Activated T-helper 2 cell treated with anti-CD3 and anti-CD28 coated beads, Interferon-gamma antibody, Interleukin-2, Interleukin-4, amounts not matched to agents 10 μg/mL and 5 μg/mL and 100 μg/mL, durations not matched to agents 14 hours and 24 hours and 36 hours (primary cell): ENCODE results near the gene ZFPL1. TPM values are rescaled to one million over a fixed set of nuclear protein-coding genes. Genes with fewer than 3 reads are reported as not detected.

Experiments used
- DNase-seq: peaks from one replicate; pipeline ENCODE4 v3.0.0; 2021; ENCODE audit warnings: low spot score
- H3K27ac Mint-ChIP-seq: one replicate; pipeline ENCODE4 v1.8.0; 2021; ENCODE audit warnings: mixed read lengths
- H3K27me3 Mint-ChIP-seq: one replicate; pipeline ENCODE4 v1.8.0; 2021; ENCODE audit warnings: low read depth, mixed read lengths
- H3K36me3 Mint-ChIP-seq: one replicate; pipeline ENCODE4 v1.8.0; 2021; ENCODE audit warnings: low read depth, mixed read lengths
- H3K4me1 Mint-ChIP-seq: one replicate; pipeline ENCODE4 v1.8.0; 2021; ENCODE audit warnings: low read depth, mixed read lengths
- H3K4me3 Mint-ChIP-seq: one replicate; pipeline ENCODE4 v1.8.0; 2021; ENCODE audit warnings: low read depth, mild to moderate bottlenecking, moderate library complexity, mixed read lengths
- H3K9me3 Mint-ChIP-seq: one replicate; pipeline ENCODE4 v1.8.0; 2021; ENCODE audit warnings: mixed read lengths
- intact Hi-C: fragments of 100-400 bp; cut with micrococcal nuclease; formaldehyde crosslinking; loops from one replicate; pipeline ENCODE4 v1.15.1; 2023
- total RNA-seq: library from RNA; stranded (reverse); gene quantifications from 2 replicates; pipeline ENCODE4 v1.2.3, GENCODE V29; 2022

The ZFPL1 gene
- total RNA-seq, 1 donor from 2014 or later: 37.2 TPM

DNA sequence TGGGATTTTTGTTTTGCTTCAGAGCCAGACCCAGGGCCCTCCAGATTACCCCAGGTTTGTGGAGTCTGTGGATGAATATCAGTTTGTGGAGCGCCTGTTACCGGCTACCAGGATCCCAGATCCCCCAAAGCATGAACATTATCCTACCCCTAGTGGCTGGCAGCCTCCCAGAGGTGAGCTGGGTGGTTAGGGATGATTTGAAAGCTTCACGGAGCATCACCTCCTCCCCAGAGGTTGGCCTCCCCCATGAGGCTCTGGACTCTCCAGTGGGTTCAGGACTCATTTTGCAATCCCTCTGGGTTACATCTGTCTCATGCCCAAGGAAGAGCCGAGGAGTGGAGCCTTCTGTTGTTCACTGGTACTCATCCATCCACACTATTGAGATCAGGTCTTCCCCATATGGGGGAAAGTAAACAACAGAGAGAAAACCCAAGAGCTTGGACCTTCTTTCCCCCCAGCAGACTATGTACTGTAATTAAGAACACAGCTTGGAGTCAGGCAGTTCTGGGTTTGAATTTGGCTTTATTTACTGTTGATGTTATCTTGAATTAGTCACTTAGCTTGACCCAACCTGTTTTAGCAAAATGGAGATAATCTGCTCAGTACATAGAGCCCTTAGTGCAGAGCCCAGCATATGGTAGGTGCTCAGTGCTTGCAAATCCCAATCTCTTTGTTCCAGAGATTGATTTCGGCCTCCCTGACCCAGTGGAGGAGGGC, 40.6 kb downstream of the ZFPL1 start:
- Mint-ChIP-seq H3K27me3 (no peaks in the 10 kb centered on the region), H3K4me3 (peak overlapping the region; percentile 60), H3K4me1 (peaks cover 15% of the 10 kb centered on the region), H3K9me3 (no peaks in the 10 kb centered on the region), H3K27ac (peak overlapping the region; percentile 28), H3K36me3 (peaks cover 76% of the 10 kb centered on the region)
- no peak for DNase-seq
- intact Hi-C loops: no loop called here

DNA sequence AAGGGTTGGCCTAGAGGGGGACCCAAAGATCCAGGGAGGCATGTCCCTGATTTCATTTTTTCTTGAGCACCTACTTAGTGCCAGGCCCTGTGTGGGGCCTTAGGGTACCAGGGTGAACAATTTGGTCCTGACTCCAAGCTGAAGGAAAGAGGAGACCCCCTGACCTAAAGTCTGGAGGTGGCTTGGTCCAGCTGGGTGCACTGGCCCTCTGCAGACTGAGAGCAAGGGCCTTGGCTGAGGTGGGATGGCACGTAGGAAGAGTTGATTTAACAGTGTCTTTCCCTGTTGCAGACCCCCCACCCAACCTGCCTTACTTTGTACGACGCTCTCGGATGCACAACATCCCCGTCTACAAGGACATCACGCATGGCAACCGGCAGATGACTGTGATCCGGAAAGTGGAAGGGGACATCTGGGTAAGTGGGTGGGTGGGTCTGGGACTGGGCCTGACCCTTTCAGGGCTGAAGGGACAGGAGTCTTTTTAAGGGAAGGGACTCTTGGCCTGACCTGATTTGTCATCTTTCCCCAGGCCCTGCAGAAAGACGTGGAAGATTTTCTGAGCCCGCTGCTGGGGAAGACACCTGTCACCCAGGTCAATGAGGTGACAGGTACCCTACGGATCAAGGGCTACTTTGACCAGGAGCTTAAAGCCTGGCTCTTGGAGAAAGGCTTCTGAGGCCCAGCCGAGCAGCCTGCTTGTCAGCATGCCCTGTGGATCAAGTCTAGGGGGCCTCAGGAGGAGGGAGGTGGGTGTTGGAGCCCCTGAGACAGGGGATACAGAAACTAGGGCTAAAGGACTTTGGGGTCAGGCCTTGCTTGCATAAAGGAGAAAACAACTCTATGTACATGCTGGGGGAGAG, 41.4 kb downstream of the ZFPL1 start:
- Mint-ChIP-seq H3K27ac (no peak overlapping the region), H3K4me3 (no peak overlapping the region), H3K4me1 (peaks cover 14% of the 10 kb centered on the region), H3K9me3 (no peaks in the 10 kb centered on the region), H3K27me3 (no peaks in the 10 kb centered on the region), H3K36me3 (peaks cover 75% of the 10 kb centered on the region)
- intact Hi-C loops: no loop called here
- DNase-seq: no peak

DNA sequence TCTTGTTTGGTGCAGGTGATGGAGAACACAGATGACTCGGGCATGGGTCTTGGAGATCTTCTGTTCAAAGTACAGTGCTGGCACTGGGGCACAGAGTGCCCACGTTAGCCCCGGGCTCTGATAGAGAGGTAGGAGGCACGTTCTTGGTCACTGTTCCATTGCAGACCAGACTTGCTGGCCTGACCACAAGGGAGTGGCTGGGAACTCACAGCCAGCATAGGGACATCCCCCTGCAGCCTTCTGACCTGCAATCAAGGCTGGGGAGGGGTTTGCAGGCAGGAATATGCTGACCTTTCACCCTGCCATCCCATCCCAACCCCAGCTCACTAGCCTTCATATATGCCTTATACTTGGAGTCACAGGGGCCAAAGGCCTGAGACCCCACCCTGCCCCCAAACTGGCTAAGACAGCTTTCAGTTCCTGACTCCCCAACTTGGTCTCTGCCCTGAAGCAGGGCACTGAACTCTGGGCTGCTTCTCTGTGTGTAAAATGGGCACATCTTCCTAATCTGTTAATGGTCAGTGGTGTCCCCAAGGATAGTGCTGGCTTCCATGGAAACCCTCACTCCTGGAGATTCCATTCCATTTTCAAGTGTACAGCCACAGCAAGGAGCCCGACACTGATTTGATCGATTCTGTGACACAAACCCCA, 42.7 kb downstream of the ZFPL1 start:
- intact Hi-C loops: no loop called here
- no peak overlapping the region for H3K4me3 Mint-ChIP-seq

DNA sequence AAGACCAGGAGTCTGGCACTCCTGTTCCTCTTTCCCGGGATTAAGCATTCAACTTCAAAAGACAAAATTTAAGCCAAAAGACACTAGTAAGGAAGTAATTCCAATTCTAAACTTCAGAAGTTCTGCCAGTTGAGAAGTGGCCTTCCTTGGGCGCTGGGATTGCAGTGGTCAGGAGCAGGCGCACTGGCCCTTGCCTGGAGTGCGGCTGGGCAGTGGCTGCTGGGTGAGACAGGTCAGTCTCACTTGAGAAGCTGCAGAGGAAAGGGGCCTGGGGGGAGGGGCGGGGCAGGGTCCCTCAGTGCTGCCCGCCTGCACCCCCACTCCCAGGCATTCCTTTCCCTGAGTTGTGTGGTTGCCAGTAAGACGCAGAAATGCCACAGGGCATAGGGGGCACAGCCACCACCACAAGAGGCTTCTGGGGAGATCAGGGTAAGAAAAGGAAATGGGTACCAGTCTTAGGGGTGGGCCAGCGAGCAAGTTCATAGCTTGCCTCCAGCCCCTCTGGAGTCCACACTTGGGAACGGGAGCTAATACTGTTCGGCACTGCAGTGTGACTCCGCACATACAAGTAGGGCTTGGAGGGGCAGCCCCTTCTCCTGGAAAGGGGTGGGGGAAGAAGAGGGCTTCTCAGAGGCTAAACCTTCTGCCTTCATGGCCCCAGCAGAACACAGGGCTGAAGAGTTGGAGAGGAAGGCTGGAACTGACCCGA, 43.6 kb downstream of the ZFPL1 start:
- Mint-ChIP-seq H3K4me1 (peaks cover 8% of the 10 kb centered on the region), H3K27me3 (no peaks in the 10 kb centered on the region), H3K36me3 (peaks cover 72% of the 10 kb centered on the region), H3K27ac (no peak overlapping the region), H3K9me3 (no peaks in the 10 kb centered on the region), H3K4me3 (no peak overlapping the region)
- DNase-seq: no peak
- intact Hi-C loops: no loop called here

More for the DNA sequence above, 42.7 kb downstream of the ZFPL1 start:
- no peaks in the 10 kb centered on the region for H3K9me3 Mint-ChIP-seq
- H3K4me1 Mint-ChIP-seq: peaks cover 8% of the 10 kb centered on the region
- DNase-seq: no peak
- no peaks in the 10 kb centered on the region for H3K27me3 Mint-ChIP-seq
- H3K27ac Mint-ChIP-seq: no peak overlapping the region
- H3K36me3 Mint-ChIP-seq: peaks cover 72% of the 10 kb centered on the region

DNA sequence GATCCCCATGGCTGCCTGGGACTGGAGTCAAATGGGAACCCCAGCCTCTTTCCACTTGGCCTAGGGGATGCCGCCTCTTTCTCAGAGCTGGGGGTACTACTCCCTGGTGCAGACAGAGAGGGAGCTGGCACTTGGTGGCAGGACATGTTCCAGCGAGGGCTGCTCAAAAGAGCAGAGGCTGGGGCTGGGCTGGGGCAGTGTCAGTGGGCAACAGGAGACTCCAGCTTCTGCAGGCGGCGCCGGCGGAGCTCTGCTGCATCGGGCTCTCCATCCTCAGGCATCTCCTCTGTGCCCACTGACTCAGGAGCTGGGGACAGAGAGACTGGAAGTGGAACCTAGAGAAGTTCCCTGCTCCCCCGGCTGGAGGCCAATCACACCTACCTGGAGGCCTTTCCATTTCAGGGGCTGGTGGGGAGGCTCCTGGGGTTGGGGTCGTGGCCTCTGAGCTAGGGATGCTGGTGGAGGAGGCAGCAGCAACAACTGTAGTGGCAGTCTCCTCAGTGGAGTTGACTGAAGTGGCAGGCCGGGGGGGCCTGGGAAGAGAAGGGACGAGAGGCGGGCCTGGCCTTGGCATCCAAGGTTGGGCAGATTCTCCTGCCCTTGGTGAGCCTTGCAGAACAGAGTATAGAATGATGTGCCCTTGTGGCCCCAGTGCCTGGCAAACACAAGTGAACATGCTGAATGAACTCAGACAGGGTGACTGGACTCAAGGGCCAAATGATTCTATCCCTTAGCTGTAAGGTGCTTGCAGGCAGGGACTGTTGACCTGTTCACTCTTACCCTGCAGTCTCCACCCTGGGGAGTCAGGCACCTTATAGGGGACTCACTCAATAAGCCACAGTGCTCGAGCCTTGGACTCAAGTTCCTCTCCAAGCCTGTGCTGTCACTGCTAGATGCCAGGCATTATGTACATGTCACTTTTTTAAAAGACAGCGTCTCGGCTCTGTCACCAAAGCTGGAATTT, 44.4 kb downstream of the ZFPL1 start:
- DNase-seq: no peak
- intact Hi-C loops: no loop called here
- H3K4me3 Mint-ChIP-seq: no peak overlapping the region
- H3K27me3 Mint-ChIP-seq: no peaks in the 10 kb centered on the region
- H3K27ac Mint-ChIP-seq: no peak overlapping the region
- H3K9me3 Mint-ChIP-seq: no peaks in the 10 kb centered on the region
- peaks cover 79% of the 10 kb centered on the region for H3K36me3 Mint-ChIP-seq
- H3K4me1 Mint-ChIP-seq: peaks cover 14% of the 10 kb centered on the region

DNA sequence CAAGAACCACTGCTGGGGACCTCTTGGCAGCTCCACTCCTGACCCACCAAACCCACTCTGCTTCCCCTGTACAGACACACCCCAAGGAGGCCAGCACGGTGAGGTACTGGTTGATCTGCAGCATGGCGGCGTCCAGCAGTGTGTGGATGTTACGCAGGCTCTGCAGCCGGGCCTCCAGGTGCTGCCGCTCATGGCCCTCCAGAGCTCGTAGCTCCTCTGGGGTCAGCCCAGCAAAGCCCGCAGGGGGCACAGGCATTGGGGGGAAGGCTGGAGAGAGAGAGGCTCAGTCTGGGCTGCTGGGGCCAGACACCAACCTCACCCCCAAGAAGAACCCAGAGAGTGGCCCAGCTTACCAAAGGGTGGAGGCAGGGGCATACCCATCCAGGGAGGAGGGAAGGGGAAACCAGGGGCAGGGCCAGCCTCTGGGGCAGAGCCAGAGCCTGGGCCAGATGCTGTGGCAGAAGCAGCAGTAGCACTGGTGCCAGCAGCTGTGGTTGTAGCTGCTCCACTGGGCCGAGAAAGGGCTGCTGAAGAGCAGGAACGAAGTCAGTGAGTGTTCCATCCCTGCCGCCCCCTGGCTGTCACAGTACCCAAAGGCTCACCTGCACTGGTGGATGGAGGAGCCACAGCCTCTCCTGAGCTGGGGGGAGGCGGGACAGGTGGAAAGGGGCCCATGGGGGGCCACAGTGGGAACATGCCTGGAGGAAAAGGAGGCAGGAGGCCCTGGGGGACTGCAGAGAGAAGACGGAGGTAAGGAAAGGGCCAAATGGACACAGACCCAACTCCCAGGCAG, 45.8 kb downstream of the ZFPL1 start:
- H3K36me3 Mint-ChIP-seq: peaks cover 70% of the 10 kb centered on the region
- DNase-seq: no peak
- H3K4me1 Mint-ChIP-seq: peaks cover 13% of the 10 kb centered on the region
- no peak overlapping the region for H3K27ac Mint-ChIP-seq
- intact Hi-C loops: loop anchor here (5.0 kb wide), 1 partner anchor 132 kb away; the partner anchor contains the start of gene POLA2
- H3K9me3 Mint-ChIP-seq: no peaks in the 10 kb centered on the region
- no peaks in the 10 kb centered on the region for H3K27me3 Mint-ChIP-seq
- no peak overlapping the region for H3K4me3 Mint-ChIP-seq

DNA sequence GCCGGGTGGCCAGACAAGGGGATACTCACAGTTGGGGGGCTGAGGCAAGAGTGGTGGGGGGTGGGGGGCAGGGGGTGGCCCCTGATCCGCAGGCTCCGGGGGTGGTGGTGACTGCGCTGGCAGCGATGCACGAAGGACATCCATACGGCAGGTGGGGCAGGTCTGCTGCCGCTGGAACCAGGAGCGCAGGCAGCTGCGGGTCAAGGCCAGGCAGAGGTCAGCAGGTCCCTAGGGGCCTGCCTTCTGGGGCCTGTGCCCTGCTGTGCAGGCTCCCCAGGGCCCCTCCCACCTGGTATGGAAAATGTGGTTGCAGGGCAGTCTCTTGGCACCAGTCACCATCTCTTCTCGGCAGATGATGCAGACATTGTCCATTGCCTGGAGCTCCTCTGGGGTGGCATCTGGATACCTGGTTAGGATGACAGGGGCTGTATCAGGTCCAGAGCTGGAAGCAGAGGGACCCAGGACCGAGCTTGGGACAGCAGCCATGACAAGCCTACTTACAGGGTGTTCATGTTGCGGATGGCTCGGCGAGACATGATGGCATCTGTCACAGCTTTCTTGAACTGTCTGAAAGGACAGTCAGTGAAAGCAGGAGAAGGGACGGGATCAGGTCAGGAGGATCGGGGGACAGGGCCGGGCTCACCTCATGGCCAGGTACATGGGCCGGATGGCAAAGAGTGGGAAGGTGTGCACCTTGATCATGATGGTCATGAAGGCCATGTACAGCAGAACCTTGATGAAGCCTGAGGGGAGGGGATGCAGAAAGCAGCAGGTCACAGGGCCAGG, 46.8 kb downstream of the ZFPL1 start:
- H3K27me3 Mint-ChIP-seq: no peaks in the 10 kb centered on the region

DNA sequence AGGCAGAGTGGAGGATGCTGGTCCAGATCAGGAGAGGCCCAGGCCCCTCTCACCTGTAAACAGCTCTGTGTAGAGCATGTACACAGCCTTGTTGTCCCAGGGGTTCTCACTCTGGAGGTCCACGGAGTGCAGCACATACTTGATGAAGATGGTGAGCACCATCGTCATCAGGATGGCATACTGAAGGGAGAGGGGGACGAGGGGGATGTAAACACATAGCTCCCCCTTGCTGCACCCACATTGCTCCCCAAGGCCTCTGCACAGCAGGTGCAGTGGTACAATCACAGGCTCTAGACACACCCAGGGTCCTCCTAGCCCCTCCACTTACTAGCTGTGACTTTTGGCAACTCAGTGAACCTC, 47.4 kb downstream of the ZFPL1 start:
- Mint-ChIP-seq H3K4me1 (peaks cover 23% of the 10 kb centered on the region), H3K4me3 (no peak overlapping the region), H3K27ac (no peak overlapping the region), H3K36me3 (peaks cover 57% of the 10 kb centered on the region), H3K27me3 (no peaks in the 10 kb centered on the region), H3K9me3 (no peaks in the 10 kb centered on the region)
- no peak for DNase-seq
- intact Hi-C loops: loop anchor here (5.0 kb wide), 1 partner anchor 131 kb away; the partner anchor contains the start of gene POLA2

More for the DNA sequence above, 46.8 kb downstream of the ZFPL1 start:
- intact Hi-C loops: loop anchor here (5.0 kb wide), 1 partner anchor 131 kb away; the partner anchor contains the start of gene POLA2
- no peak overlapping the region for H3K27ac Mint-ChIP-seq
- no peaks in the 10 kb centered on the region for H3K9me3 Mint-ChIP-seq
- H3K4me1 Mint-ChIP-seq: peaks cover 18% of the 10 kb centered on the region
- no peak overlapping the region for H3K4me3 Mint-ChIP-seq
- no peak for DNase-seq
- H3K36me3 Mint-ChIP-seq: peaks cover 60% of the 10 kb centered on the region

DNA sequence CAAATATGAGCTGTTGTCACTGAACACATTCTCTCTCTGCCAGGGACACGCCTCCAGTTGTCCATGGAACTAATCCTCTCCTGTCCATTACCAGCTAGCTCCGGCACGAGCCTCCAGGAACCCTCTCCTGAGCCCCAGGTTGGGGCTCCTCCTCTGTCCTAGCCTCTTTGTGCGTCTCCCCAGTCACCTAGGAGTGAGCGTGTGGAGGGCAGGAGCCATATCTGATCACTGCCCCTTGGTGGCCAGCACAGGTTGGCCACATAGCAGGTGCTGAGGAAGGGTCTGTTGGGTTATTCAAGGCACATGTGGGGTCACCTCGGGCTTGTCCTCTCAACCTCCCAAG, 47.8 kb downstream of the ZFPL1 start:
- no peak overlapping the region for H3K4me3 Mint-ChIP-seq
- H3K4me1 Mint-ChIP-seq: peaks cover 26% of the 10 kb centered on the region
- no peaks in the 10 kb centered on the region for H3K27me3 Mint-ChIP-seq
- no peak overlapping the region for H3K27ac Mint-ChIP-seq
- no peak for DNase-seq
- H3K9me3 Mint-ChIP-seq: no peaks in the 10 kb centered on the region
- intact Hi-C loops: loop anchor here (5.0 kb wide), 1 partner anchor 130 kb away; the partner anchor contains the start of gene POLA2
- peaks cover 52% of the 10 kb centered on the region for H3K36me3 Mint-ChIP-seq

DNA sequence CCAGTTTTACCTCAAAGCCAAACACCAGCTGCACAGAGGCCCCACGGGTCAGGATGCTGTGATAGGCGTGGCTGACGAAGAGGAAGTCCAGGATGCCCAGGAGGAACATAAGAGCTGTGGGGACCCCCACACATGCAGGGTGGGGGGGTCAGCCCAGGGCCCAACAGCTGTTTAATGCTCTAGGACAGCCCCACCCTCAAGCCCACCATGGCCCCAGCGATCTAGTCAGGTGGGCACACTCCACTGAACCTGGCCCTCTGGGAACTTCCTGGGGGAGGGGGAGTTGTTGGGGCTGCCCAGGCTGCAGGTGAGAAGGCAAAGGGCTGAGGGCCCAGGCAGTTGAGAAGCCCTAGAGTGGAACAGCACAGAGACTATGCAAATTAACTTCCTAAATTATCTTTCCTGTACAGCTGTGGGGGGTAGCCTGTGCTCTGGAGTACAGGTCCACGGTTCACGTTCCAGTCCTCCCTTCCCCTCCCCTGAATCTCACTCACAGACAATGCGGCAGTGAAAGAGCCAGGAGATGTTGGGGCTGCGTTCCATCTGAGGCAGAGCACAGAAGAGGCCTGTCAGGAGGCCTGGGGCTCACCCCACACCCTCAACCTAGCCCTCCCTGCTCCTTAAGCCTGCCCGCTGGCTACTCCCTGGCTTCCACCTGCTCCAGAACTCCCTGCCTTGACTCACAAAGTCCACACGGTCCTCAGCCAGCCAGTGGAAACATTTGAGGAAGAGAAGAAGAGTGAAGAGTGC, 48.4 kb downstream of the ZFPL1 start:
- peaks cover 47% of the 10 kb centered on the region for H3K36me3 Mint-ChIP-seq
- peaks cover 26% of the 10 kb centered on the region for H3K4me1 Mint-ChIP-seq
- no peak overlapping the region for H3K27ac Mint-ChIP-seq
- H3K9me3 Mint-ChIP-seq: no peaks in the 10 kb centered on the region
- no peaks in the 10 kb centered on the region for H3K27me3 Mint-ChIP-seq
- intact Hi-C loops: loop anchor here (5.0 kb wide), 1 partner anchor 130 kb away; the partner anchor contains the start of gene POLA2
- H3K4me3 Mint-ChIP-seq: peak overlapping the region; percentile 96
- no peak for DNase-seq
